ENCODE measurements around the gene SLC7A11.

The SLC7A11 gene

GRCh38 chr4:138161351-138161750 is 80.8 kb downstream of the SLC7A11 start:
- no peak for DNase-seq (ENCODE audit: low read depth)

- DNase-seq (ENCODE audit: low read depth), result peak; percentile 28
Observed at GRCh38 chr4:138158746-138159297, 83.3 kb downstream of the SLC7A11 start.

- DNase-seq (ENCODE audit: low read depth), result no peak
Observed at GRCh38 chr4:138140879-138141278, 101.3 kb downstream of the SLC7A11 start.

- no peak for DNase-seq (ENCODE audit: low read depth)
Observed at GRCh38 chr4:138138774-138139173, 103.4 kb downstream of the SLC7A11 start.

GRCh38 chr4:138135610-138136009 is 106.5 kb downstream of the SLC7A11 start:
- no peak for DNase-seq (ENCODE audit: low read depth)

- no peak for DNase-seq (ENCODE audit: low read depth)
Observed at GRCh38 chr4:138118270-138118669, 123.9 kb downstream of the SLC7A11 start.

GRCh38 chr4:138115053-138115452 is 127.1 kb downstream of the SLC7A11 start:
- DNase-seq (ENCODE audit: low read depth), result no peak

- no peak for DNase-seq (ENCODE audit: low read depth)
Observed at GRCh38 chr4:138114434-138114833, 127.7 kb downstream of the SLC7A11 start.

Measured in fibroblast of the conjunctiva (primary cell).